ENCODE results near the gene DMRT2.

DMRT2 gene

DNA sequence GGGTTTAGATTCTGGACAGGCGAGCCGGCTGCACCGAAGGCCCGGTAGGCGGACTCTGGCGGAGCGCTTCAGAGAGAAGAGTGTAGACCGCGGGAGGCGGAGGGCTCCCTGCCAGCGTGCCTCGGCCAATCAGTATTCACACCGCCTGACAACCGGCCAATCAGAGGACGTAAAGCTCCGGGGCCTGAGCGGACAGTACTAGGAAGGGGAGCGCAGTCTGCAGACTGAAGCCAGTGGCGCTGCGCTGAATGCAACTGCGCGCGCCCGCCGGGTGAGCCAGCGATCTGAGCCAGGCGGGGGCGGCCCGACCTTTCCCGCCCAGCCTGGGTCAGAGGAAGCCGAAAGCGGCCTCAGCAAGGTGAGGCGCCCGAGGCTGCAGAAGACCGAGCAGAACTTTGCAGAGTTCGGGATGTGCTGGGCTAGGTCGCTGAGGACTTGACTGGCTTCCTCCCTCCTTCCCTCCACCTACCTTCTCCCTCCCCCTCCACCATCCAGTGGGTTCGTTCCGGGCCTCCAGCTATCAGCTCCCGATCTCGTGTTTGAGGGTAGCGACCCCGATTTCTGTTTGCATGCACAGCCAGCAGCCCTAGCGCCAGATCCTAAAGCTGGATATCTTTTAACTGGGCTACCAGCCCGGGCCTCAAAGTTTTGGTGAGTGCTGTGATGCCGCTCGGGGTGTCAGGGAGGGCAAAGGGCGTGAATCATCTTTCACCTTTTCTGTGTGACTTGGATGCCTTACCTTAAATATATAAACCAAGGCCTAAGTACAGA lies at the start of gene DMRT2:
Gene DMRT2, plus strand, starts transcription at position 233 of the 771 bp plus-strand sequence. CDS start 1,257 bp downstream, outside the sequence.
- DNase-seq = peak; percentile 46

GRCh38 chr9:1001838-1002237 lies 48.3 kb upstream of the DMRT2 start:
- DNase-seq = peak; percentile 78

DNA sequence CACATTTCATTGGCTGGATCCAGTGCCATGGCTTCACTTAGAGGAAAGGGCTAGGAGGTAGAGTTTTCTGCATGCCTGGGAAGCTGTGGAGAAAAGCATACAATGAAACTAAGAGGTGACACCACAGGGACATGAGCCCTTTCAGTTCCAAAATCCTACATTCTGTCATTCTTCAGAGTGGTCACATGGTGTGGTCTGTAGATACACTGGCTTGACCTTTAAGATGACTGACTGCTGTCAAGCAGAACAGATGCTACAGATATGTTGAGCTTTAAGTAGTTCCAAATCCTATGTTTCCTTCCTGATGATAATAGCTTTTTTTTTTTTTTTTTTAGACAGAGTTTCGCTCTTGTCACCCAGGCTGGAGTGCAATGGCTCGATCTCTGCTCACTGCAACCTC lies 47.5 kb upstream of the DMRT2 start:
- no peak for DNase-seq

DNA sequence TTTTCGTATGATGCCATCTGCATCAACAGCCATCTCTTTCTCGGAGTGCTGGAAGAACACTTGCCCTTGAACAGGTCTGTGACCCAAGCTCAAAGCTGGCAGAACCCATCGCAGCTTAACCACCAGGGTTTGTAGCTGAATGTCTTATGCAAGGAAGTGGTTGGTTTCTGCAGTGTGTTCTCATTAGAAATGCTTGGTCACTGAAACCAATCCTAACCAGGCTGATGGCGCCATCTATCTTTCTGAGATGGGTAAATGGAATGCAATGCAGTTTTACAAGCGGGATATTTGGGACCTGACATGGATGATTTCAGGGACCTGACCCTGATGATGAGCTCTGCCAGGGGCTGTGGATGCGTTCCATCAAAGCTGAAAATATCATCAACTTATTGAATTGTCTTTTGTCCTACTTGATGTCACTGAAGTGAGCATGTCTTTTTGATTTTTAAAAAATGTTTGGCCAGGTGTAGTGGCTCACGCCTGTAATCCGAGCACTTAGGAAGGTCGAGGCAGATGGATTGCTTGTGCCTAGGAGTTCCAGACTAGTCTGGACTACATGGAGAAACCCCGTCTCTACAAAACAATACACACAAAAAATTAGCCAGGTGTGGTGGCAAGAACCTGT lies 45.0 kb upstream of the DMRT2 start:
- DNase-seq = peak; percentile 85

GRCh38 chr9:1007312-1007711 lies 42.8 kb upstream of the DMRT2 start:
- DNase-seq = peak; percentile 9

- DNase-seq = peak; percentile 62
These were observed 41.9 kb upstream of the DMRT2 start for GRCh38 chr9:1008216-1008615.

DNA sequence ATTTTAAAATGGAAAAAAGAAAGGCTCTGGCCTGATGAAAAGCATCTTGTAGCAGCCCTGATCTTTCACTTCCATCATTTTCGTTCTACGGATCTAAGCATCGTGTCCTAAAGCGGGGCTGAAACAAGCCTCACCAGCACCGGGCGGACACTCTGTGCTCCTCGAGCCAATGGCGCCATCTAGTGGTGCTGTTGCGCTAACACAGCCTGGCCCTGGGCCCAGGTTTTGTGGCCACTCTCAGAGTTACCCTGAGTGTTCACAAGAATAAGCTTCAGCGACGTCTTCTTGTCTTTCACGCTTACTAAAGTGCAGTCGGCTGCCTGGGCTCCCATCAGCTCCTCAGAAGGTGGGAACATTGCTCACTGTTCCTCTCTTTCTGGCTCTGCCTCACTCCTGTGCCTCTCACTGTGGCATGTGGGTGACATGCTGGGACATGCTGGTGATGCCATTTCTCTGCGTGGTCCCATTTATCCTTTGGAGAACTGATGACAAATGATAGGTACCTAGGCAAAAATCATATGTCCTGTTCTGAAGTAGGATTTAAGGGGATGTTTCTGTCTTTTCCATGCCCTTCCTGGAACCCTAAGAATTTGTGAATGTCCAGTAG lies 41.0 kb upstream of the DMRT2 start:
- peak; percentile 74 for DNase-seq

GRCh38 chr9:1013021-1013420 lies 37.1 kb upstream of the DMRT2 start:
- DNase-seq = peak; percentile 44

- DNase-seq = no peak
These were observed 35.9 kb upstream of the DMRT2 start for GRCh38 chr9:1014225-1014624.

GRCh38 chr9:1014640-1015039 lies 35.5 kb upstream of the DMRT2 start:
- DNase-seq = no peak

- no peak for DNase-seq
These were observed 32.0 kb upstream of the DMRT2 start for GRCh38 chr9:1018121-1018520.

DNA sequence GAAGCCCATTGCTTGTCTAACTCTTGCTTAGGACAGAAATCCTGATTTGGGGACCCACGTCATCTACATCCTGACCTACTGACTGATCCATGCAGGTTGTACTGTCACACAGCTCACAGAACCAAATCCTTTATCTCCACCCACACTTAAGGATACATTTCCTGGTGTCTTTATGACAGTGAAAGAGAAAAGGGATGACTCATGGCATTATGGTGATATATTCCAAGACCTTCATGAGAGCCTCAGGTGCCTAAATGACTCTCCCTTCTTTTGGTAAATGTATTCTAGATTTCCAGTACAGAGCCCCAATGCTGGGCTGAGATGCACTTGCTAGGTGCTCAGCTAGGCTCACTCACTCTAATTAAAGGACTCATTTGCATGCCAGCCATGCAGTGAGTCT lies 26.0 kb upstream of the DMRT2 start:
- DNase-seq = no peak

GRCh38 chr9:1025131-1025530 lies 25.0 kb upstream of the DMRT2 start:
- DNase-seq = peak; percentile 32

DNA sequence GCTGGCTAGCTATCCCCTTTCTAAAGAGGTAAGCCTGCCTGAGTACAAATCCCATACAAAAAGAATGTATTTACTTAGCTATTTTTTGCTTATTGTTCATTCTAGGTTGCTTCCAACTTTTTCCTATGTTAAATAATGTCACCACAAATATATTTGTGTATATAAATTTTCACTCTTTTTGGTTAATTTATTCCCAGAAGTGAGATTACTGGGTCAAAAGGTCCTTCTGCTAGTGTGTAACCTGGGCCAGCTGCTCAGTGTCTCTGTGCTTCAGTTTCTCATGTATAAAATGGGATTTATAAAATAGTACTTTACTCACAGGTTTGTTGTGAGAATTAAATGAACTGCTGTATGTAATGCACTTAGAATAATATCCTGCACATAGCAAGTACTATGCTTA lies 23.9 kb upstream of the DMRT2 start:
- DNase-seq = no peak

- DNase-seq = no peak
These were observed 21.5 kb upstream of the DMRT2 start for GRCh38 chr9:1028501-1029190.

- no peak for DNase-seq
These were observed 18.1 kb upstream of the DMRT2 start for GRCh38 chr9:1031951-1032601.

DNA sequence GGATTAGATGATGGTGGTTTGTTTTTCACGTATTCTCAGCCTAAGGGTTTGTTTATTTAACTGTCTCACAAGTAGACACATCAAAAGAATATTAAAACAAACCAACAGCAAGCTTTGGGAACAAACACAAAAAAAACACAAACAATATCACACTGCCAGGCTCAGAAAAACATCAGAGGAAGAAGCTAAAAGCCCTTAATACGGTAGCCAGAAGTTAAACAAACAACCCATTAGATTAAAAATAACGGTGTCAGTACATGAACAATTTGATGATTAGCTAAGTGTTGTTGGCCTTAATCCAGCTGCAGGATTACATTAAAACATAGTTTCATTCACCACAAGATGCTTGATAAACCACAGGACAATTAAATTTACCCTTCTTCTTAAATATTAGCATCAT lies 15.9 kb upstream of the DMRT2 start:
- no peak for DNase-seq

GRCh38 chr9:1039589-1039988 lies 10.6 kb upstream of the DMRT2 start:
- no peak for DNase-seq

- no peak for DNase-seq
These were observed 7.7 kb upstream of the DMRT2 start for GRCh38 chr9:1042466-1042865.

DNA sequence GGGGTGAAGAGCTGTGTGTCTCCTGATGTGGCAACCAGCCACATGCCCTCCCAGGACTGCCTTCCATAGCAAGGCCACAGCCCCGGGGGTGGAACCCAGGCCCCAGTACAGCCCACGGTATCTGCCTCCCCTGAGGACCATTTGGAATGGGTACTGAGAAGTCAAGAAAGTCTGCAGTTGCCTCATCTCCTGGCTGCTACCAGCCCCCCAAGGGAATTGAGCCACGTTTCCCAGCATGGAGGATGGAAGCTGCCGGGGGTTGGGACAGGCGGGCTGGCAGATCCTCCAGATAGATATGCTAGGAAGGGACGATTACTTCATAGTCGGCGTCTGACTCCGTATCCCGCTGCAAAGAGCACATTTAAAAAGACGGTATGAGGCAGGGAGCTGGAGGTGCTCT lies 5.5 kb upstream of the DMRT2 start:
- DNase-seq = no peak

- DNase-seq = no peak
These were observed 3.3 kb upstream of the DMRT2 start for GRCh38 chr9:1046639-1047572.
